M059J (cell line): ENCODE measurements around the gene GOLPH3. TPM values are rescaled to one million over a fixed set of nuclear protein-coding genes. Genes with fewer than 3 reads are reported as not detected.
"Not testable (repeated sequence)": the region's sequence is repeated elsewhere in the genome, so short reads cannot be mapped to it uniquely, and the experiment has no call there.

Source experiments
- DNase-seq: peaks from one replicate; pipeline ENCODE4 v3.0.0-alpha.2; 2012; ENCODE audit warnings: low read depth
- total RNA-seq: library from RNA; depleted of rRNA; stranded (reverse); fragments of >200 nt; shearing (Covaris generic); gene quantifications from 2 replicates; pipeline ENCODE4 v1.2.3, GENCODE V29; 2014; rRNA removed

GOLPH3 gene
- 67.4 and 98.1 TPM in 2 replicates for total RNA-seq

GRCh38 chr5:32174011-32174870 lies at the start of gene GOLPH3:
Gene GOLPH3, minus strand, starts transcription at chr5:32174319. Its CDS starts 285 bp downstream, at chr5:32174034.
- peak; percentile 91 for DNase-seq

- no peak for DNase-seq
These were observed 48.8 kb upstream of the GOLPH3 start for GRCh38 chr5:32222723-32223470.

GRCh38 chr5:32217886-32218396 lies 43.8 kb upstream of the GOLPH3 start:
- DNase-seq = no peak

GRCh38 chr5:32214344-32214743 lies 40.2 kb upstream of the GOLPH3 start:
- not testable (repeated sequence) for DNase-seq

- DNase-seq = no peak
These were observed 36.0 kb upstream of the GOLPH3 start for GRCh38 chr5:32210151-32210550.

- not testable (repeated sequence) for DNase-seq
These were observed 34.7 kb upstream of the GOLPH3 start for GRCh38 chr5:32208837-32209236.

GRCh38 chr5:32207355-32207634 lies 33.2 kb upstream of the GOLPH3 start:
- DNase-seq = no peak

- no peak for DNase-seq
These were observed 32.6 kb upstream of the GOLPH3 start for GRCh38 chr5:32206509-32207354.

- DNase-seq = no peak
These were observed 31.9 kb upstream of the GOLPH3 start for GRCh38 chr5:32206053-32206452.

GRCh38 chr5:32202394-32202793 lies 28.3 kb upstream of the GOLPH3 start:
- DNase-seq = no peak

- DNase-seq = no peak
These were observed 27.1 kb upstream of the GOLPH3 start for GRCh38 chr5:32201122-32201753.

GRCh38 chr5:32197032-32197431 lies 22.9 kb upstream of the GOLPH3 start:
- DNase-seq = no peak

GRCh38 chr5:32195265-32195664 lies 21.1 kb upstream of the GOLPH3 start:
- DNase-seq = no peak

- peak; percentile 93 for DNase-seq
These were observed 19.5 kb upstream of the GOLPH3 start for GRCh38 chr5:32193591-32193990.

GRCh38 chr5:32190095-32190494 lies 16.0 kb upstream of the GOLPH3 start:
- DNase-seq = no peak

GRCh38 chr5:32187675-32188074 lies 13.6 kb upstream of the GOLPH3 start:
- DNase-seq = no peak

GRCh38 chr5:32182463-32183063 lies 8.4 kb upstream of the GOLPH3 start:
- DNase-seq = no peak

- DNase-seq = peak; percentile 70
These were observed 680 bp downstream of the GOLPH3 start for GRCh38 chr5:32173267-32174010.

GRCh38 chr5:32172923-32173266 lies 1.2 kb downstream of the GOLPH3 start:
- no peak for DNase-seq

GRCh38 chr5:32172186-32172911 lies 1.8 kb downstream of the GOLPH3 start:
- DNase-seq = peak; percentile 31
